ENCODE results near the gene NTNG1.

GRCh38 chr1:107444302-107444701 is 303.5 kb downstream of the NTNG1 start:
- TF ChIP-seq, protein P1, sequence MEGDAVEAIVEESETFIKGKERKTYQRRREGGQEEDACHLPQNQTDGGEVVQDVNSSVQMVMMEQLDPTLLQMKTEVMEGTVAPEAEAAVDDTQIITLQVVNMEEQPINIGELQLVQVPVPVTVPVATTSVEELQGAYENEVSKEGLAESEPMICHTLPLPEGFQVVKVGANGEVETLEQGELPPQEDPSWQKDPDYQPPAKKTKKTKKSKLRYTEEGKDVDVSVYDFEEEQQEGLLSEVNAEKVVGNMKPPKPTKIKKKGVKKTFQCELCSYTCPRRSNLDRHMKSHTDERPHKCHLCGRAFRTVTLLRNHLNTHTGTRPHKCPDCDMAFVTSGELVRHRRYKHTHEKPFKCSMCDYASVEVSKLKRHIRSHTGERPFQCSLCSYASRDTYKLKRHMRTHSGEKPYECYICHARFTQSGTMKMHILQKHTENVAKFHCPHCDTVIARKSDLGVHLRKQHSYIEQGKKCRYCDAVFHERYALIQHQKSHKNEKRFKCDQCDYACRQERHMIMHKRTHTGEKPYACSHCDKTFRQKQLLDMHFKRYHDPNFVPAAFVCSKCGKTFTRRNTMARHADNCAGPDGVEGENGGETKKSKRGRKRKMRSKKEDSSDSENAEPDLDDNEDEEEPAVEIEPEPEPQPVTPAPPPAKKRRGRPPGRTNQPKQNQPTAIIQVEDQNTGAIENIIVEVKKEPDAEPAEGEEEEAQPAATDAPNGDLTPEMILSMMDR (conservative IDR thresholded peaks at IDR 0.05; ENCODE audit: low read length), result no peak
- TF ChIP-seq EZH2phosphoT487 (IDR thresholded peaks at IDR 0.05; ENCODE audit: borderline replicate concordance, low read depth, low read length), result no peak
